ENCODE measurements around the gene ACO2. TPM values are rescaled to one million over a fixed set of nuclear protein-coding genes. Genes with fewer than 3 reads are reported as not detected.
"Not testable (repeated sequence)": the region's sequence is repeated elsewhere in the genome, so short reads cannot be mapped to it uniquely, and the experiment has no call there.

The ACO2 gene
- total RNA-seq, 1 donor from 2014 or later, result 66.5 TPM

GRCh38 chr22:41543854-41544670 lies 75.1 kb downstream of the ACO2 start, which contains the start of gene POLR3H:
Gene POLR3H, minus strand, starts transcription at chr22:41544470. Its CDS starts 369 bp downstream, at chr22:41544101.
- peak; percentile 99 for ATAC-seq

DNA sequence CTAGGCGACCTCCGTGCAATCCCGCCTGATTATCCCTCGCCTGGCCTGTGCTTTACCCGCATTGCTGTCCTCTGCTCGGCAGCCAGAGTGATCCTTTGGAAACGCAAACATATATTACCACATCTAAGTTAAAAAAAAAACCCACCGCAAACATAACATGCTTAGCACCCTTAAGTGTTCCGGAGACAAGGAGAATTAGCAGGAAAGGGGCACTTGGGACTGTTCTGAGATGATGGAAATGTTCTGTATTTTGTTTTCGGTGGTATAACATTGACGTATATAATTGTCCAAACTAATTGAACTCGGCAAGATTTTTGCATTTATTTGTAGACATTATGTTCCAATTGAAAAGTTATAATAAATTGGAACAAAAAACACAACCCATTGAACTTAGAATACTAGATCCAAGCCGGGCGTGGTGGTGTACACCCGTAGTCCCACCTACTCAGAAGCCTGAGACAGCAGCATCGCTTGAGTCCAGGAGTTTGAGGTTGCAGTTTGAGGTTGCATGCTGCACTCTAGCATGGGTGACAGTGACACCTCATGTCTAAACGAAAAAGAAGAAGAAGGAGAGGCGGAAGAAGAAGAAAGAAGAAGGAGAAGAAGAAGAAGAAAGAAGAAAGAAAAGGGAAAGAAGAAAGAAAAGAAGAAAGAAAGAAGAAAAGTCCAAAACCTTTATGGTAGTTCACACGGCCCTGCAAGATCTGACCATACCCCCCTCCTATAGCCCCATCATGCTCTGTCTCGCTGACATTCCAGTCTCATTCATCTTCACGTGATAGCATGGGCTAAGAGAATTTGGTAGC lies 76.0 kb downstream of the ACO2 start:
- no peak for ATAC-seq

DNA sequence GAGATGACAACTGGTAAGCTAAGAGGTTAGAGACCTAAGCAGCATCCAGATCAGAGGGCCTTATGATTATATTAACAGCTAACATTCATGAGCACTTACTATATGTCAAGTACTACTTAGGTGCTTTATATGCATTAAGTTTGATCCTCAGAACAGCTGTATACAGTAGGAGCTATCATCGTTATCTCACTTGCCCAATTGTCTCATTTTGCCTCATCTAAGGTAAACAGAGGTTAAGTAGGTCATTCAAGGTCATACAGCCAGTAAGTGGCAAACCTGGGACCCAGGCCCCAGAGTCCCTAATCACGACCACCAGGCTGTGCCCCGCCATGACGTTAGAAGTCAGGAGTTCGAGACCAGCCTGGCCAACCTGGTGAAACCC lies 79.9 kb downstream of the ACO2 start:
- no peak for ATAC-seq

GRCh38 chr22:41550952-41551491 lies 82.1 kb downstream of the ACO2 start:
- no peak for ATAC-seq

DNA sequence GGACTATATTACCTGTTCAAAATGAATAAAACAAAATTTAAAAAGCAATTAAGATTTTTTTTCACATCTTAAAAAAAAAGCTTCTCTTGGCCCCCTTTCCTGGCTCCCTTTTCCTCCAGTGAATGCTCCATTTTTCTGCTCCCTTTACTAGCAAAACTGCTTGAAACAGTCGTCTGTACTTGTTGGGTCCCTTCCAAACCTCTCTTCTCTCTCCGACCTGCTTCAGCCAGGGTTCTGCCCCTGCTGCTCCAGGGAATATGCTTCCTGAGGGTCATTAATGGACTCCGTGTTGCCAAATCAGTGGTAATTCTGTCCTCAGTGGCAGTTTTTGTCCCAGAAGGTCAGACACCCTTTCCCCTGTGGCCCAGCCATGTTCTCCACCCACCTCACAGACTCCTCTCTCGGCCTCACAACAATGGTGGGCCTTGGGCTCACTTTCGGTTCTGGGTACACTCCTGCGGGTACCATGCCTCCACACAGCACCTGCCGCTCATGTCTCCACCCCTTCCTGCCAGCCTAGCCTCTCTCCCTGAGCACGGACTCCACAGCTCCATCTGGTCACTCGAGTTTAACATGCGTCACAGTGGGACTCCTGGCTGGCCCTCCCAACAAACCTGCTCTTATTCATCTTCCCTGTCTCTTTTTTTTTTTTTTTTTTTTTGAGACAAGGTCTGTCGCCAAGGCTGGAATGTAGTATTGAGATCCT lies 83.1 kb downstream of the ACO2 start:
- no peak for ATAC-seq

GRCh38 chr22:41555325-41555982 lies 86.5 kb downstream of the ACO2 start:
- ATAC-seq, result peak; percentile 9

DNA sequence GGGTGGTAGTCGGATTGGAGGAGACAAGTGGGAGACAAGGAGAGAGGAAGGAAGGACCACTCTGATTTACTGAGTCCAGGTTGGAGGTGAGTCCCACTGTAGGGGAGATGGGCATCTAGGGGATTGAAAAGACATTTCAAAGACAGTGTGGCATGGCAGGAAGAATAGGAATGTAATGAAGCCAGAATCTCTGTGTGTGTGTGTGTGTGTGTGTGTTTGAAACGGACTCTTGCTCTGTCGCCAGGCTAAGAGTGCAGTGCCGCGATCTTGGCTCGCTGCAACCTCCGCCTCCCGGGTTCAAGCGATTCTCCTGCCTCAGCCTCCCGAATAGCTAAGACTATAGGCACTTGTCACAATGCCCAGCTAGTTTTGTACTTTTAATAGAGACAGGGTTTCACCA lies 87.6 kb downstream of the ACO2 start:
- ATAC-seq, result no peak

- peak; percentile 25 for ATAC-seq
Measured at GRCh38 chr22:41557401-41558240, 88.7 kb downstream of the ACO2 start.

DNA sequence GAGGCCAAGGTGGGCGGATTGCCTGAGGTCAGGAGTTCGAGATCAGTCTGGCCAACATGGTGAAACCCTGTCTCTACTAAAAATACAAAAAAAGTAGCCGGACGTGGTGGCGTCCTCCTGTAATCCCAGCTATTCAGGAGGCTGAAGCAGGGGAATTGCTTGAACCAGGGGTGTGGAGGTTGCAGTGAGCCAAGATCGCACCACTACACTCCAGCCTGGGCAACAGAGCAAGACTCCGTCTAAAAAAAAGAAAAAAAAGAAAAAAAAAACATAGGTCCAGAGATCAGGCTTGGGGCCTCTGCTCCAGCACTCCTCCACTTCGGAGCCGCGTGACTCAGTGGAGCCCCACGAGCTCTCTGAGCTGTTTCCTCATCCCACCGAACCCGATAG lies 89.3 kb downstream of the ACO2 start:
- ATAC-seq, result not testable (repeated sequence)

- ATAC-seq, result no peak
Measured at GRCh38 chr22:41560095-41560471, 91.2 kb downstream of the ACO2 start.

DNA sequence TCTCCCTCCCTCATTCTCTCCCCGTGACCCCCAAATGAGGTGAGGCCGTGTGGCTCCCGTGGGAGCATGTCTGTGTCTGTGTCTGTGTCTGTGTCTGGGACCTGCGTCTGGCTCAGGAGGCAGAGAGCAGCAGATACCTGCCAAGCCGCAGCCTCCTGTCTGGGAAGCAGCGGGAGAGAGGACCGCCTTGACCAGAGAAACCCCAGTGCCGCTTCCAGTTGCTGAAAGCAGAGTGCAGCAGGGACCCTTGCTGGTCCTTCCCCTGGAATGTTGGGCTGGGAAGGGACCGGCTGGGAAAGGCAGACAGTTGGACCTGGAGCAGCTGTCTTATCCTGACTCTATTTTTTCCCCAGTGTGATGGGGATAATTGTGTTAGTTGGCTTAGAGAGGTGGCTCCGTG lies 92.4 kb downstream of the ACO2 start:
- ATAC-seq, result no peak

GRCh38 chr22:41561788-41562187 lies 92.9 kb downstream of the ACO2 start:
- ATAC-seq, result no peak

DNA sequence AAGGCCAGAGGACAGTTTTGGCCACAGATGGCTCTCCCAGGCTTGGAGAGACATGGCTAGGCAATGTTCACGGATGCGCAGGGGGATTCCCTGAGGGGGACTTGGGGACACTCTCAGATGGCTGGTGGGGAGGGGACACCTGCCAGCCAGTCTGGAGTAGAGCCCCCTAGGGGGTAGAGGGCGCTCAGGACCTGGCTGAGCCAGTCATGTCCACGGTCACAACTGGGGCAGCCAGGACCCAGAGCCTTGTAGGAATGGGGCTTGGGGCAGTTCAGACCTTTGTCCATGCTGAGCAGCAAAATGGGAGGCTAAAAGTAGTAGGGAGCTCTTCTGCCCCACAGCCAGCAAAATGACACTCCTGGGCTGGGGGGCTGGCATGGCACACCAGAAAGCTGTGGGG lies 93.5 kb downstream of the ACO2 start:
- ATAC-seq, result no peak

GRCh38 chr22:41563051-41563711 lies 94.3 kb downstream of the ACO2 start:
- no peak for ATAC-seq

GRCh38 chr22:41564563-41564962 lies 95.6 kb downstream of the ACO2 start:
- ATAC-seq, result peak; percentile 29

DNA sequence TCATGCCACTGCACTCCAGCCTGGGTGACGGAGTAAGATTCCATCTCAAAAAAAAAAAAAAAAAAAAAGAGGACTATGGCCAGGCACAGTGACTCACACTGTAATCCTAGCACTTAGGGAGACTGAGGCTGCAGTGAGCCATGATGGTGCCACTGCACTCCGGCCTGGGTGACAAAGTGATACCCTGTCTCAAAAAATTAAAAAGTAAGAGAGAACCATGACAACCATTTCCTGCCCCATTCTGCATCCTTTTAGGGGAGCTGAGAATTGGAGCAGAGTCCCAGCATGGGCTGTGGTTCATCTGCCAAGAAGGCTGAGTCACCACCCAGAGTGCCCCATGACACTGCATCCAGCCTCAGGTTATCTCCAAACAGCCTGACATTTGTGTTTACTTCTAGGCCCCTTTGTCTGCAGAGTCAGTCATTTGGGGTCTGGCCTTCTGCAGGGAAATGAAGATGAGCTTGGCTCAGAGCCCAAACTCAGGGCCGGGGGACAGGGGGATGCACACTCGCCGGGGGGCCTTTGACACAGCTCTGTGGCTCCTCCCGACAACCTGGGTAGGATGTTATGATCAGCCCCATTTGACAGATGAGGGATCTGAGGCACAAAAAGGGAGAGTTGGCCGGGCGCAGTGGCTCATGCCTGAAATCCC lies 96.6 kb downstream of the ACO2 start:
- peak; percentile 47 for ATAC-seq

- ATAC-seq, result no peak
Measured at GRCh38 chr22:41567512-41567768, 98.5 kb downstream of the ACO2 start.

DNA sequence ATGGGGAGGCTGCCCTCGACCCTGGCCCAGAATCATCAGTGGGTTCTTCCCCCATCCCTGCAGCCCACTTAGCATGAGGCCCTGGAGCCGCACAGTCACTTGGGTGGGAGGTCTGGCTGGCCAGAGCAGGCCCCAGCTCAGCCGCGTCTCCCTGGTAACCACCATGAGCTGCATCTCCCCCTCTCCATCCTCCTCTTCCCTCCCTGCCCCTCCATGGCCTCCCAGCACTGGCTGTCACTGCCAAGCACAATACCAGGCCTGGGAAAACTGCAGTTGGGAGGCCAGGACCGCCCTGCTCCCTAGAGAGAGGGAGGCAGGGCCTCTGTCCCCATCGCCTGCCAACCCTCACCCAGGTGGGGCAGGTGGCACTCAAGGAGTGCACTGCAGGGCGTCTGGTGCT lies 99.9 kb downstream of the ACO2 start:
- no peak for ATAC-seq

- ATAC-seq, result no peak
Measured at GRCh38 chr22:41570221-41570620, 101.3 kb downstream of the ACO2 start.

DNA sequence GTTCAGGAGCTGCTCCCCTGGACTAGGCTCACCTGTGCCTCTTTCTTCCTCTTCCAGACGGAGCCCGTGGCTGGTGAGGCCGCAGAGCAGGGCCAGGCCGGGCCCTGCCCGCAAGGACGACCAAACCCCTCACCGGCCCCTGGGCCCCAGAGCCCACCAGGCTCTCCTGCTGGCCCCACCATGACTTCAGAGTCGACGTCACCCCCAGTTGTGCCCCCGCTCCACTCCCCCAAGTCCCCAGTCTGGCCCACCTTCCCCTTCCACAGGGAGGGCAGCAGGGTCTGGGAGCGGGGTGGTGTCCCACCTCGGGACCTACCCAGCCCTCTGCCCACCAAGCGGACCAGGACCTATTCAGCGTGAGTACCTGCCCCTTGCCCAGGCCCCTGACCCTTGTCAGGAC lies 102.9 kb downstream of the ACO2 start:
- no peak for ATAC-seq

DNA sequence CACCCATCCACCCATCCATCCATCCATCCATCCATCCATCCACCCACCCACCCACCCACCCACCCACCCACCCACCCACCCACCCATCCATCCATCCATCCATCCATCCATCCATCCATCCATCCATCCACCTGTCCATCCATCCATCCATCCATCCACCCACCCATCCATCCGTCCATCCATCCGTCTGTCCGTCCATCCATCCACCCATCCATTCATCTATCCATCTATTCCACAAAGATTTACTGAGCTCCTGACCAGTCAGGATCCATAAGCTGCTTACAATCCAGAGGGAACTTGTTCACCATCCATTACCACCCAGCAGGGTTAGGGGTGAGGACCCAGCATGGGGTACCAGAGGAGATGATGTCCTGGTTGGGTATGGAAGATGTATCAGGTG lies 103.4 kb downstream of the ACO2 start:
- ATAC-seq, result not testable (repeated sequence)

Measured in esophagus mucosa (tissue), 1 donor.